ENCODE data around the gene UQCRQ.

The UQCRQ gene

GRCh38 chr5:132886064-132886823 is 19.8 kb downstream of the UQCRQ start:
- peaks cover 8% of the 10 kb centered on the region for H3K4me1 ChIP-seq (ENCODE audit: low read length)
- H2AFZ ChIP-seq (ENCODE audit: low read depth, low read length) = no peak overlapping the region
- H3K4me3 ChIP-seq (ENCODE audit: low read length) = no peak overlapping the region
- no peaks in the 10 kb centered on the region for H3K27me3 ChIP-seq (ENCODE audit: low read depth, low read length)
- H3K36me3 ChIP-seq (replicated peaks; ENCODE audit: low read depth, low read length) = peaks cover 18% of the 10 kb centered on the region
- TF ChIP-seq, protein P1, sequence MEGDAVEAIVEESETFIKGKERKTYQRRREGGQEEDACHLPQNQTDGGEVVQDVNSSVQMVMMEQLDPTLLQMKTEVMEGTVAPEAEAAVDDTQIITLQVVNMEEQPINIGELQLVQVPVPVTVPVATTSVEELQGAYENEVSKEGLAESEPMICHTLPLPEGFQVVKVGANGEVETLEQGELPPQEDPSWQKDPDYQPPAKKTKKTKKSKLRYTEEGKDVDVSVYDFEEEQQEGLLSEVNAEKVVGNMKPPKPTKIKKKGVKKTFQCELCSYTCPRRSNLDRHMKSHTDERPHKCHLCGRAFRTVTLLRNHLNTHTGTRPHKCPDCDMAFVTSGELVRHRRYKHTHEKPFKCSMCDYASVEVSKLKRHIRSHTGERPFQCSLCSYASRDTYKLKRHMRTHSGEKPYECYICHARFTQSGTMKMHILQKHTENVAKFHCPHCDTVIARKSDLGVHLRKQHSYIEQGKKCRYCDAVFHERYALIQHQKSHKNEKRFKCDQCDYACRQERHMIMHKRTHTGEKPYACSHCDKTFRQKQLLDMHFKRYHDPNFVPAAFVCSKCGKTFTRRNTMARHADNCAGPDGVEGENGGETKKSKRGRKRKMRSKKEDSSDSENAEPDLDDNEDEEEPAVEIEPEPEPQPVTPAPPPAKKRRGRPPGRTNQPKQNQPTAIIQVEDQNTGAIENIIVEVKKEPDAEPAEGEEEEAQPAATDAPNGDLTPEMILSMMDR (IDR thresholded peaks at IDR 0.05; ENCODE audit: low read depth, low read length) = no peak
- no peak for TF ChIP-seq EZH2phosphoT487 (IDR thresholded peaks at IDR 0.05; ENCODE audit: low read depth)
- H3K4me2 ChIP-seq (ENCODE audit: low read length) = no peak overlapping the region
- H4K20me1 ChIP-seq (ENCODE audit: insufficient read depth, low read length) = no peaks in the 10 kb centered on the region
- no peak overlapping the region for H3K27ac ChIP-seq (ENCODE audit: low read length)
- no peaks in the 10 kb centered on the region for H3K79me2 ChIP-seq (ENCODE audit: low read length)
- H3K9me3 ChIP-seq (ENCODE audit: insufficient read depth, low read length) = no peaks in the 10 kb centered on the region
- no peak overlapping the region for H3K9ac ChIP-seq (ENCODE audit: low read length)

- Histone ChIP-seq H3K27ac (ENCODE audit: low read length) (no peak overlapping the region), H3K4me2 (ENCODE audit: low read length) (no peak overlapping the region), H4K20me1 (ENCODE audit: insufficient read depth, low read length) (no peaks in the 10 kb centered on the region), H3K36me3 (replicated peaks; ENCODE audit: low read depth, low read length) (peaks cover 16% of the 10 kb centered on the region), H3K9ac (ENCODE audit: low read length) (no peak overlapping the region), H3K4me3 (ENCODE audit: low read length) (no peak overlapping the region), H3K9me3 (ENCODE audit: insufficient read depth, low read length) (no peaks in the 10 kb centered on the region), H3K79me2 (ENCODE audit: low read length) (no peaks in the 10 kb centered on the region), H3K4me1 (ENCODE audit: low read length) (peaks cover 8% of the 10 kb centered on the region), H2AFZ (ENCODE audit: low read depth, low read length) (no peak overlapping the region), H3K27me3 (ENCODE audit: low read depth, low read length) (no peaks in the 10 kb centered on the region)
- TF ChIP-seq, protein P1 (IDR thresholded peaks at IDR 0.05; ENCODE audit: low read depth, low read length) = no peak
- no peak for TF ChIP-seq EZH2phosphoT487 (IDR thresholded peaks at IDR 0.05; ENCODE audit: low read depth)
Observed at GRCh38 chr5:132887283-132887682, 20.8 kb downstream of the UQCRQ start.

GRCh38 chr5:132889501-132889900 is 23.1 kb downstream of the UQCRQ start:
- no peaks in the 10 kb centered on the region for H3K79me2 ChIP-seq (ENCODE audit: low read length)
- no peak overlapping the region for H2AFZ ChIP-seq (ENCODE audit: low read depth, low read length)
- TF ChIP-seq, protein P1 (IDR thresholded peaks at IDR 0.05; ENCODE audit: low read depth, low read length) = no peak
- TF ChIP-seq EZH2phosphoT487 (IDR thresholded peaks at IDR 0.05; ENCODE audit: low read depth) = no peak
- H3K9me3 ChIP-seq (ENCODE audit: insufficient read depth, low read length) = no peaks in the 10 kb centered on the region
- H3K27ac ChIP-seq (ENCODE audit: low read length) = no peak overlapping the region
- H3K4me3 ChIP-seq (ENCODE audit: low read length) = no peak overlapping the region
- H3K4me2 ChIP-seq (ENCODE audit: low read length) = no peak overlapping the region
- H3K4me1 ChIP-seq (ENCODE audit: low read length) = peaks cover 8% of the 10 kb centered on the region
- H3K36me3 ChIP-seq (replicated peaks; ENCODE audit: low read depth, low read length) = peaks cover 19% of the 10 kb centered on the region
- H4K20me1 ChIP-seq (ENCODE audit: insufficient read depth, low read length) = no peaks in the 10 kb centered on the region
- no peak overlapping the region for H3K9ac ChIP-seq (ENCODE audit: low read length)
- no peaks in the 10 kb centered on the region for H3K27me3 ChIP-seq (ENCODE audit: low read depth, low read length)

GRCh38 chr5:132890817-132891216 is 24.4 kb downstream of the UQCRQ start:
- Histone ChIP-seq H3K36me3 (replicated peaks; ENCODE audit: low read depth, low read length) (peaks cover 25% of the 10 kb centered on the region), H3K79me2 (ENCODE audit: low read length) (no peaks in the 10 kb centered on the region)

More at GRCh38 chr5:132890817-132891216, 24.4 kb downstream of the UQCRQ start:
- no peak overlapping the region for H3K27ac ChIP-seq (ENCODE audit: low read length)
- no peaks in the 10 kb centered on the region for H4K20me1 ChIP-seq (ENCODE audit: insufficient read depth, low read length)
- peaks cover 8% of the 10 kb centered on the region for H3K4me1 ChIP-seq (ENCODE audit: low read length)
- no peaks in the 10 kb centered on the region for H3K27me3 ChIP-seq (ENCODE audit: low read depth, low read length)
- no peak overlapping the region for H3K4me2 ChIP-seq (ENCODE audit: low read length)
- H3K9ac ChIP-seq (ENCODE audit: low read length) = no peak overlapping the region
- H3K9me3 ChIP-seq (ENCODE audit: insufficient read depth, low read length) = no peaks in the 10 kb centered on the region
- no peak overlapping the region for H2AFZ ChIP-seq (ENCODE audit: low read depth, low read length)
- H3K4me3 ChIP-seq (ENCODE audit: low read length) = no peak overlapping the region
- TF ChIP-seq EZH2phosphoT487 (IDR thresholded peaks at IDR 0.05; ENCODE audit: low read depth) = no peak
- TF ChIP-seq, protein P1 (IDR thresholded peaks at IDR 0.05; ENCODE audit: low read depth, low read length) = no peak

Measured in OCI-LY3 (cell line).